ENCODE data around the gene ATP5F1D. TPM values are rescaled to one million over a fixed set of nuclear protein-coding genes. Genes with fewer than 3 reads are reported as not detected.

ATP5F1D gene
- total RNA-seq, 1 donor from 2014 or later = 140 TPM

DNA sequence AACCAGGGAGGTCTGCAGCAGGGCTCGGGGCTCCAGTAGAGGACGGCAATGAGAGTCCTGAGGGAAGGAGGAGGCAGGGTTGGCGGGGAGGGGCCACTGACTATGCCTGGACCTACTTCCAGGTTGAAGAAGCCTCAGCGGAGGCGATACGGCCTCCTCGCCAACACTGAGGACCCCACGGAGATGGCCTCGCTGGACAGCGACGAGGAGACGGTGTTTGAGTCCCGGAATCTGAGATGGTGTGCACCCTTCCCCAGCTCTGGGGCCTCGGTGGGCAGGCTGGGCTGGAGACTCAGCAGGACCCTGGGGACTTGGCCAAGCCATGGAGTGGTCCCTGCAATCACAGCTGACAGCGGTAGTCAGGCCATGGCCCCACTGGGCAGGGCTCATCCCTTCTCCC is 35.5 kb downstream of the ATP5F1D start:
- Mint-ChIP-seq H3K36me3 (ENCODE audit: low read depth) (peaks cover 14% of the 10 kb centered on the region), H3K4me1 (peaks cover 33% of the 10 kb centered on the region)

DNA sequence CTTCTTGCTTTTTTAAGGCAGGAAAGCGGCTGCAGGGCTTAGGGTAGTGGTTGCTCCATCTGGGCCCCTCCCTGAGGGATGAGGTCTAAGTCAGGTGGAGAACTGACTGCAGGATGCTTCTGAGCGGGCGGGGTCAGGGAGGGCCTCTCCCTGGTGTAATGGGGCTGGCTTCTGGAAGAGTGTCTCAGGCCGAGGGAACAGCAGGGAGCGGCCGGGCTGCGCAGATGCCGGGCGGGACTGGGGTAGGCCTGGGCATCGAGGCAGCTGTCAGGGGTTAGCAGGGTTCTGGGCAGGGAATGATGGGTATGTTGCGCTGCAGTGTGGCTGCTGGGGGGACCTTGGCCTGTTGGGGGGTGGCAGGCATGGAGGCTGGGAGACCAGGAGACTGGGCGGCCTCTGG is 36.5 kb downstream of the ATP5F1D start:
- H3K9me3 Mint-ChIP-seq = no peaks in the 10 kb centered on the region
- H3K4me3 Mint-ChIP-seq = peak overlapping the region; percentile 60
- no peak overlapping the region for H3K27ac Mint-ChIP-seq (ENCODE audit: unreplicated experiment)
- peaks cover 10% of the 10 kb centered on the region for H3K36me3 Mint-ChIP-seq (ENCODE audit: low read depth)
- H3K27me3 Mint-ChIP-seq (ENCODE audit: low read depth) = peaks cover 18% of the 10 kb centered on the region
- peaks cover 25% of the 10 kb centered on the region for H3K4me1 Mint-ChIP-seq
- TF ChIP-seq, protein P1, sequence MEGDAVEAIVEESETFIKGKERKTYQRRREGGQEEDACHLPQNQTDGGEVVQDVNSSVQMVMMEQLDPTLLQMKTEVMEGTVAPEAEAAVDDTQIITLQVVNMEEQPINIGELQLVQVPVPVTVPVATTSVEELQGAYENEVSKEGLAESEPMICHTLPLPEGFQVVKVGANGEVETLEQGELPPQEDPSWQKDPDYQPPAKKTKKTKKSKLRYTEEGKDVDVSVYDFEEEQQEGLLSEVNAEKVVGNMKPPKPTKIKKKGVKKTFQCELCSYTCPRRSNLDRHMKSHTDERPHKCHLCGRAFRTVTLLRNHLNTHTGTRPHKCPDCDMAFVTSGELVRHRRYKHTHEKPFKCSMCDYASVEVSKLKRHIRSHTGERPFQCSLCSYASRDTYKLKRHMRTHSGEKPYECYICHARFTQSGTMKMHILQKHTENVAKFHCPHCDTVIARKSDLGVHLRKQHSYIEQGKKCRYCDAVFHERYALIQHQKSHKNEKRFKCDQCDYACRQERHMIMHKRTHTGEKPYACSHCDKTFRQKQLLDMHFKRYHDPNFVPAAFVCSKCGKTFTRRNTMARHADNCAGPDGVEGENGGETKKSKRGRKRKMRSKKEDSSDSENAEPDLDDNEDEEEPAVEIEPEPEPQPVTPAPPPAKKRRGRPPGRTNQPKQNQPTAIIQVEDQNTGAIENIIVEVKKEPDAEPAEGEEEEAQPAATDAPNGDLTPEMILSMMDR (conservative IDR thresholded peaks at IDR 0.05) = no peak
- DNase-seq (ENCODE audit: low read depth, low spot score) = no peak

More for the DNA sequence above, 35.5 kb downstream of the ATP5F1D start:
- Mint-ChIP-seq H3K9me3 (no peaks in the 10 kb centered on the region), H3K27ac (ENCODE audit: unreplicated experiment) (peak overlapping the region; percentile 94), H3K27me3 (ENCODE audit: low read depth) (peaks cover 23% of the 10 kb centered on the region), H3K4me3 (peak overlapping the region; percentile 87)
- DNase-seq (ENCODE audit: low read depth, low spot score) = no peak
- TF ChIP-seq, protein P1 (conservative IDR thresholded peaks at IDR 0.05) = no peak

DNA sequence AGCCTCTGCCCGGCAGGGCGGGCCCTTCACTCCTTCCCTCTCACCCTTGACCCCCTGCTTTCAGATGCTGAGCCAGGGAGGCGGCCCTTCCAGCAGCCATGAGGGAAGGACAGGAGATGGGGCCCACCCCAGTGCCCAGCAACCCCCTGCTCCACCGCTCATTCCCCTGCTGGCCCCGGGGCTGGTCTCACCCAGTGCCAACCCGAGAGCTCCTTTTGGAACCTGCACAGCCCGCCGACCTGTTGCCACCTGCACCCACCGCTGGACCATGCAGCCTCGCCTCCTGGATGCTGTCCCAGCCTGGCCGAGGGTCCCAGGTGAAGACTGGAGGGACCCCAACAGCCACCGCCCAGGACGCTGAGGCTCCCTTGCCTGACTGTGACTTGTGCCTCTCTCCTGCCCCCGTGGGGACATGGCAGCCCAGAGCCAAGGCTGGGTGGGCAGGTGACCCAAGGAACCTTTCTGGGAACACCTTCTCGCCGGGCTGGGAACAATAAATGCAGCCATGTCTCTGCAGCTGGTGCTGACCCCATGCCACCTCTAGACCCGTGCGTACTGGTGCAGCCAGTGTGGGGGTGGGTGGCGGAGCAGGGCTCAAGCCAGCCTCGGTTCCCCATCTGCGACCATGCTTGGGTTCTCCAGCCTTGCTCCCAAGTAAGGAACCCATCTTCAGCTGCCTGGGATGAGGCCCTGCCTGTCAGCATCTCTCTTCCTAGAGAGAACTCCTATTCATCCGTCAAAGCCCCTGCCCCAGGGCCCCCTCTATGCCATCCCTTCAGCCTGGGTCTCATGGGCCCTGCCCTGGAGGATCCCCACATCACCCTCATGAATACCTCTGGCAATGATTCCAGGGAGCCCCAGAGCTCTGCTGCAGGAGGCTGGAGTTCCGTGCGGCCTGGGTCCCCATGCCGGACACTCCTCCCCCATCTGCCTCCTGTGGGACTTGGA is 37.4 kb downstream of the ATP5F1D start:
- Mint-ChIP-seq H3K36me3 (ENCODE audit: low read depth) (peaks cover 4% of the 10 kb centered on the region), H3K4me3 (peak overlapping the region; percentile 95), H3K27ac (ENCODE audit: unreplicated experiment) (no peak overlapping the region), H3K27me3 (ENCODE audit: low read depth) (peaks cover 12% of the 10 kb centered on the region), H3K4me1 (peaks cover 17% of the 10 kb centered on the region), H3K9me3 (no peaks in the 10 kb centered on the region)
- DNase-seq (ENCODE audit: low read depth, low spot score) = no peak
- TF ChIP-seq, protein P1 (conservative IDR thresholded peaks at IDR 0.05) = no peak

DNA sequence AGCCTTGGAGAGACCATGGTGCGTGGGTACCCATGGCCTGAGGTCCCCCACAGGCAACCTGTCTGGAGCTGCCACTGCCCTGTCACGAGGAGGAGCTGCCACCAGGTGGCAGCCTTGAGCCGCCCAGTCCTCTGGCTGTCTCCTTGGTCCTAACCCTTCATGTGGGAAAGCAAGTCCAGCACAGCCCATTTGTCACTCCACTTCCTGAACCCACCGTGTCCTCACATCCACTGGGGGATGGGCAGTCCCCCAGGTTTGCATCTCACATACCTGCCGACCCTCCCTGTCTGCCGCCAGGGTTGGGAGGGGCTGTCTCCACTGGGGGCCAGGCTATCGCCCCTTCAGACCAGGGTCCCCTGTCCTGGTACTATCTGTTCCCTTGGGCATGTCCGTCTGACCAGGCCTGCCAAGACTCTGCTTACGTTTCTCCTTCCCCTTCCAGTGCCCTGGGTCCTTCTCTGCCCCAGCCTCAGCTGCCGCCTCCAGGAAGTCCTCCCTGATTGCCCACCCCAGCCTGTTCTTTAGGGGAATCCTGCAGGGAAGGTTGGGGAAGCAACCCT is 38.3 kb downstream of the ATP5F1D start:
- Mint-ChIP-seq H3K4me3 (peak overlapping the region; percentile 95), H3K36me3 (ENCODE audit: low read depth) (peaks cover 3% of the 10 kb centered on the region), H3K27ac (ENCODE audit: unreplicated experiment) (no peak overlapping the region), H3K27me3 (ENCODE audit: low read depth) (peaks cover 19% of the 10 kb centered on the region), H3K9me3 (no peaks in the 10 kb centered on the region), H3K4me1 (peaks cover 20% of the 10 kb centered on the region)
- TF ChIP-seq, protein P1 (conservative IDR thresholded peaks at IDR 0.05) = peak; percentile 92
- DNase-seq (ENCODE audit: low read depth, low spot score) = peak; percentile 87

DNA sequence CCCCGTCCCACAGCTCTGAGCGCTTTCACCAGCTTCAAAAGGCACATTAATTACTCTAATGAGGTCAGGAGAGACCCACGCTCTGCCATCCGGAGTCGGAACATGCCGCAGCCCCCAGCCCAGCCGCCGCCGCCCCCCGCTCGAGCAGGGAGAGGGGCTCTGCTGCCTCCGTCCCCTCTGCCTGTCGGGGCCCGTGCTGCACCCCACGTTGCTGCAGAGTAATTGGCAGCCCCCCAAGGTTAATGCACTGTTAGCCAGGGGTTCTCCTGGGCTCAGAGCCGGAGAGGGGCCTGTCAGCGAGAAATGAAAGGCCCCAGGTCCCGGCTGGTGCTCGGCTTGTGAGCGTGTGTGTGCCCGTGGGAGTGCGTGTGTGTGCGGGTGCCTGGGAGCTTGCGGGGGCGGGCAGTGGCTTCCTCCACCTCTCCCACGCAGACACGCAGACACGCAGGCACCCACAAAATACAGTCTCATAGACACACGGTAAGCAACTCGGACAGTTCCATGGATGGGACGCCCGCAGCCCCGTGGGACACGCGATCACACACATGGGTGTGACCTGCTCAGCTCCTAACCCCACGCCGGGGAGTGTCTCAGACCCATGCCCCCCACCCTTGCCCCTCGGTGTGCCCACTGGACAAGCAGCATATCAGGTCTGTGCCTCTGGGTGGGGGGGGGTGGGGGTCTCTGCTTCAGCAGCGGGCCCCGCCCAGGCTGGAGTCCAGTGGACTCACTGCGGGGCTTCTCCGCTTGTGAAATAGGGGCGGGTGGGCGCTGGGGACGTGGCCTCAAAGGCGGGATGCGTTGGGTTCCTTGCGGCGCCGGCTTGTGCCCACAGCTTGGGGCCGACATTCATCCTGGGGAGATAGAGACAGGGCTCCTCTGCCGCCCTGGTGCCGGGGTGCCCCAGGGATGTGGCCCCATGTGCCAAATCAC is 39.4 kb downstream of the ATP5F1D start:
- Mint-ChIP-seq H3K4me1 (peaks cover 21% of the 10 kb centered on the region), H3K27ac (ENCODE audit: unreplicated experiment) (no peak overlapping the region), H3K4me3 (peak overlapping the region; percentile 73), H3K27me3 (ENCODE audit: low read depth) (peaks cover 20% of the 10 kb centered on the region), H3K9me3 (no peaks in the 10 kb centered on the region), H3K36me3 (ENCODE audit: low read depth) (peaks cover 3% of the 10 kb centered on the region)
- TF ChIP-seq, protein P1 (conservative IDR thresholded peaks at IDR 0.05) = no peak
- no peak for DNase-seq (ENCODE audit: low read depth, low spot score)

Measured in neural crest cell (in vitro differentiated cells).